Hematopoietic multipotent progenitor cell treated with erythropoietin and hydrocortisone succinate and interleukin-3 and kit ligand, for 17 days (in vitro differentiated cells): ENCODE data around the gene FYTTD1.

Source experiments
- DNase-seq: peaks from one replicate; pipeline ENCODE4 v3.0.0-alpha.2; 2015; ENCODE audit warnings: low spot score

The FYTTD1 gene

GRCh38 chr3:197793247-197793646 is 43.6 kb downstream of the FYTTD1 start:
- DNase-seq: no peak

- no peak for DNase-seq
These were observed 44.4 kb downstream of the FYTTD1 start for GRCh38 chr3:197794115-197794514.

- no peak for DNase-seq
These were observed 45.5 kb downstream of the FYTTD1 start for GRCh38 chr3:197795200-197795599.

- no peak for DNase-seq
These were observed 46.4 kb downstream of the FYTTD1 start for GRCh38 chr3:197796087-197796486.

- DNase-seq: no peak
These were observed 49.2 kb downstream of the FYTTD1 start for GRCh38 chr3:197798863-197799262.

GRCh38 chr3:197800379-197800778 is 50.7 kb downstream of the FYTTD1 start:
- no peak for DNase-seq

- peak; percentile 28 for DNase-seq
These were observed 52.5 kb downstream of the FYTTD1 start for GRCh38 chr3:197801891-197802778.

GRCh38 chr3:197802779-197803459 is 53.2 kb downstream of the FYTTD1 start:
- no peak for DNase-seq

- no peak for DNase-seq
These were observed 54.8 kb downstream of the FYTTD1 start for GRCh38 chr3:197804511-197804910.

GRCh38 chr3:197807969-197808587 is 58.4 kb downstream of the FYTTD1 start:
- DNase-seq: no peak

- DNase-seq: no peak
These were observed 59.8 kb downstream of the FYTTD1 start for GRCh38 chr3:197809356-197810020.

GRCh38 chr3:197810901-197811300 is 61.2 kb downstream of the FYTTD1 start:
- no peak for DNase-seq

- DNase-seq: no peak
These were observed 61.7 kb downstream of the FYTTD1 start for GRCh38 chr3:197811343-197811742.

- DNase-seq: no peak
These were observed 64.7 kb downstream of the FYTTD1 start for GRCh38 chr3:197814372-197814771.

GRCh38 chr3:197820550-197821335 is 71.1 kb downstream of the FYTTD1 start:
- no peak for DNase-seq

- DNase-seq: no peak
These were observed 79.8 kb downstream of the FYTTD1 start for GRCh38 chr3:197829397-197830045.

GRCh38 chr3:197830308-197830966 is 80.8 kb downstream of the FYTTD1 start:
- no peak for DNase-seq

GRCh38 chr3:197830967-197831313 is 81.3 kb downstream of the FYTTD1 start:
- no peak for DNase-seq

GRCh38 chr3:197833930-197834715 is 84.4 kb downstream of the FYTTD1 start:
- DNase-seq: no peak

- no peak for DNase-seq
These were observed 85.8 kb downstream of the FYTTD1 start for GRCh38 chr3:197835509-197835908.
